Activated naive CD4-positive, alpha-beta T cell treated with anti-CD3 and anti-CD28 coated beads, Interleukin-2, amount 50 U/mL, for 16 hours (primary cell): ENCODE data around the gene MARS1.
A peak's percentile ranks its signal among the peaks of the same experiment; 100 is the strongest.
"Not testable (repeated sequence)": the region's sequence is repeated elsewhere in the genome, so short reads cannot be mapped to it uniquely, and the experiment has no call there.

ENCODE experiments used
- DNase-seq: peaks from one replicate; pipeline ENCODE4 v3.0.0-alpha.2; 2020

MARS1 gene

DNA sequence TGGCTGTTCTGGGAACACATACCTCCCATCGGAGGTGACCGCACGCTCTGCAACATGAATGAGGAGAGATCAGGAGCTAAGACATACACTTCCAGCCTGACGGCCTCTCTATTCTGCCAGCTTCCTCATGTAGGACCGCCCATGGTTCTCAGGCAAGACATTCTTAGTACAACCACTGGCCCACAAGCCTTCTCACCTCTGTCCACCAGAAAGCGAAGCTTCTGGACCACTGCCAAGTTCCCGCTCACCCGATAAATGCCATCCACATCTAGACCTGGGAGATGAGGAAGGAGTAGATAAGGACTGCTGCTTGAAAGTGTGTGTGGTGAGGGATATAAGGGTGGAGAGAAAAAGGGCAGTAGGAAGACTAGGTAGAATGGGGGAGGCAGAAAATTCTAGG lies 13.4 kb upstream of the MARS1 start:
- DNase-seq: no peak

DNA sequence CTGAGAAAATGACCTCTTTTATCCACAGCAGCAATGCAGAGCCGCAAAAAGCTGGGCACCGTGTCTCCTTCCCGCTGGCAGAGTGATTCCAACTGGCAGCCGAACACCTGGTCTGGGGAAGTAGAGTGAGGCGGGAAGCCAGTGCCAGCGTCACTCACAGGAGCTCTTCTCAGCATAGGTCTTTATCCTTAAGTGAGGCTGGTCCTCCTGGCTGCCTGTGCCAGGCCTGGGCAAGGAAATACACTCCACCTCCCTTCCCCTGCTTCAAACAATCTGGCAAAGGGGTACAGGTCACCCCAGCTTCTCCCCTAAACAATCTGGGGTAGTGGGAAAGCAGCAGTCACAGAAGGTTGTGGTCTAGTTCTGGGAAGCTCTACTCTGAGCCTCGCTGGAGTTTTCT lies 13.0 kb upstream of the MARS1 start:
- no peak for DNase-seq

DNA sequence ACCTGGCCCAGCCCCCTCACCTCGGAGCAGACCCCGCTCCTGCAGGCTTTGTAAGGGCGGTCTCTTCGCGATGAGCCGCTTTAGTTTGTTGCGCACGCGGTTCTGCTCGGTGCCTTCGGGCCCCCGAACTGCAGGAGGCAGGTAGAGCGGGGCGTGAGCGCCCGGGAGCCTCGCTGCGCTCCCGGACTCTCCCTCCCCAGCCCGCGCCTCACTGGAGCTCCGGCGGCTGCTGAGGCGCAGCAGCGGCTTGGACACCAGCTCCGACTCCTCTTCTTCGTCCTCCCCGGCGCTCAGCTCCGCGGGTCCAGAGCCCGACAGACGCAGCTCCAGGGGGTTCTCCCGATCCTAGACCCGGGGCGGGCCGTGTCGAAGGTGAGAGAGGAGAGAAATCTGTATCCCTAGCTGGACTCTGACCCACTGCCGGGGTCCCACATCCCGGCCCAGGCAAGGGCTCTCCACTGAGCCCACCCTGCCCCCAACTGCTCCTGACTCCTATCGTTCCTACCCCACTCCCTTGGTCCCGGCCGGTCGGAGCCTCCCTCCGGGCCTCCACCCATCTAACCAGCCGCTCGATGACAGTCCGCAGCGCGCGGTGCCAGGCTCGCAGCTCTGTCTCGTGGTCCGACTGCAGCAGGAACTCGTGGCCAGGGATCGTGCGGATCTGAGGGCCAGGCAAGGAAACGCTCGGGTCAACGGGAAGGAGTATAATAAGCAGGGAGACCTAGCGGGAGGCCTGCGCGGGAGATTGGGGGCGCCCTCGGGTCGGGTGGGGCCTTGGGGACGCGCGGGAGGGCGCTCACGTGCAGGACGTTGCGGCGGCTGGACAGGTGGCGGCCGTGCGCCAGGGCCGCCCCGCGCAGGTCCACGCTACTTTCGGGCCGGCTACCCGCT lies 12.4 kb upstream of the MARS1 start:
- DNase-seq: no peak

DNA sequence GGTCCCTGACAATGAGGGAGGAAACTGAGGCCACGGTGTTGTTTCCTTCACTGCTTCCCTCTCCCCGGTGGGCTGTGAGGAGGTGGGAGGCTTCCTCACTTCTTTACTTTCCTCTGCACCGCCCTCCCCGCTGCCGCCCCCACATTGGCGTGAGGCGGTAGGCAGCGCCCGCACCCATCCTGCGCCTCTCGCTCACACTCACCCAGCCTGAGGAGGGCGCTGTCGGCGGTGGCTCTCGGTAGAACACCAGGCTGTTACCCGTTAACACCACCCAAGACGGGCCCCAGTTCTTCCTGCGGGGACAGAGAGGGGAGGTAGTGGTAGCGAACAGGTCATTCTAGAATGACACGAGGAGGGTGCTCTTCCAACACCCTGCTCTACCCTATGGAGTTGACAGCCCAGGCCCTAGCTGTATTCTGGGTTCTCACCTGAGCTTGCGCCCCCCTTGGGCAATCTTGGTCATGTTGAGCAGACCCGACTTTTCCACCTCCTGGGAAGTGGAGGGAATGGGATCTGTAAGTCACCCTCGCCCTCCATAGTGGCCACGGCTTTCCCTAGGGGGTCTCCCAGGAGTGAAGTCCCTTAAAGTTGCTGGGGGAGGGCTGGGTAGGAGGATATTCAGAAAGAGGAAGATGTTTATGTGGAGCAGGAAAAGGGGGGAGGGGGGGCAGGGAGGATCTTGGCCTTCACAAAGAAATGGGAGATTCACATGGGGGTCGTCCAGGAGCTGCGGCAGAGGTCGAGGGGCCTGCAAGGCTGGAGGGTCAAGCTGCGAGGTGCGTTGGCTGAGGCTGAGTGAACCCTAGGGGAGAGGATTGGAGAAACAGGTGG lies 11.5 kb upstream of the MARS1 start:
- DNase-seq: peak; percentile 82

DNA sequence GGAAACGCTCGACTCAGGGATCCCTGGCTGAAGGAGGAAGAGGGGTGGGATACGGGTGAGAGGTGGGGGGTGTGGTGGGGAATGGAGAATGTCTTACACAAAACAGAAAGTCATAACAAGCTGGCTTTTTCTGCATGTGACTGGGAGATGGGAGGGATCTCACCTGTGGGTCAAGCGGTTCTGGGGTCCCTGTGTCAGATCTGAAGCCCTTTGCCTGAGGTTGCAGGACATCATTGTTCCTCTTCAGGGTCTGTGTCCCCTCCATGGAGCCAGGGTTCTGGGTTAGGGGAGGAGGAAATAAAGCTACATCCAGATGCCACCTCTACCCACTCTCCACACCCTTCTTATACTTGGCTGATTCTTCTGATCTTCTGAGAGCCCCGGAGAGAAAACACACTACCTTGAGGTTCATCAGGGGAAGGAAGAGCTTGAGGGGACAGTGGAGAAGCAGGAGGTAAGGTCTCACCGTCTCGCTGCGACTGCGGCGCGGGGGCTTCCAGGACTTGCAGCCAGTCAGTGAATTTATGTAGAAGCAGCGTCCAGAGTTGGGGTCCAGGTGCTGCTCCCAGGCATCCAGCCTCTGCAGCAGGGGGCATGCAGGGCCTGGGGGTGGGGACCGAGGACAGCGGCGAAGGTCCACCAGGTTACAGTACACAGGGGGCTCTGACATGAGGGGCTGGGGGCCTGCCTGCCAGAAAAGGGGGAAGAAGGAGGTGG lies 10.7 kb upstream of the MARS1 start:
- DNase-seq: no peak

DNA sequence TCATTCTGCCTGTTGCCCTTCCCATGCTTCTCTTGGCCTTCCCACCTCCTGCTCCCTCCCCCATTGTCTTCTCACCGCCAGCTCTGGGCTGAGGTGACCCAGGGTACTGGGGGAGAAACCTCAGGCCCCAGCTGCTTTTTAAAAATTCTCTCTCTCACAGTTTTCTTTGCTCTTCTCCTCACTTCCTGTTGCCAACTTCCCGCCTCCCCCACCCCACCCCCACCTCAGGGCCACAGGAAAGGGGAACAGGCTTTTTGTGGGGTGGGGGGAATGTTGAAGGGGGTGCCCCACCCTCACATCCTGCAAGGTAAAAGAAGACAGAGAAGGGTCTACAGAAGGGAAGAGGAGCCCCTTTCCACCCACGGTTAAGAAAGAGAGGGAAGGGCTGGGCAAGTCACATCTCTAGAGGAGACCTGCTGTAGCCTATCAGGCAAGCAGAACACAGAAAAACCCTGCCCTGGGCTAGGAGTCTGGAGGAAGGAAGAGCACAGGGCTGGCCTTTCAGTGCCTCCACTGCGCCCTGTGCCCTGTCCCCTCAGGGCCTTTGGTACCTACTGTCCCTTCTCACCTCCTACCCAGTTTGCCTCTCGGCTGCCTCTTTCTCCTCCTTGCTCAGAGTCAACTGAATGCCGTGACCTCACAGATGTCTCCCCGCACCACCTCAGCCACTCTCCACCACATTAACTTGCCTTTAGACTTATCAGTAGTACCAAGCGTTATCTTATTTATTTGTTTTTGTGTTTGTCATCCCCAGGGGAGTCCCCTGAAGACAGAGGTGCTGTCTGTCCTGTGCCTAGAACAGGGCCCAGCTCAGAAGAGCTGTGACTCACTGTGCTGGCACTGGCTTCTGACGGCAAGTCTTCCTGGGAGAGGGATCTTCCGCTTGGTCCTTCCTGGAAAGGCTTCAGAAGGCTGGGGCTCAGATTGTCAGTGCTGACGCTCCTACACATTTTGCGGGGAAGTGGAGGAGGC lies 9.9 kb upstream of the MARS1 start:
- DNase-seq: peak; percentile 34

DNA sequence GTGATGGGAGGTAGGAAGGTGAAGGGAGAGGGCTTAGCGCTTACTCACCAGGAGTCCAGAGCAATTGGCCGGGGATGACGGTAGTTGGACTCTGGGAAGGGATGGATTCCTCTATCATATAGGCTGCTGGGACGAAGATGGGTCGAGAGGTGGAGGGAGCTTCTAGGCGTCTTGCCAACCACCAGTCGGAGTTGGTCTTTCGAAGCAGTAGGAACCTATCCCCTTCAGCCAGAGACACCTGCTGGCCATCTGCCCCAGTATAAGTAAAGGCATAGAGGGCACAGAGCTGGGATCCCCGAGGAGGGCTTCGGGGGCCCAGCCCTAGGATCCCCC lies 8.9 kb upstream of the MARS1 start:
- DNase-seq: no peak

DNA sequence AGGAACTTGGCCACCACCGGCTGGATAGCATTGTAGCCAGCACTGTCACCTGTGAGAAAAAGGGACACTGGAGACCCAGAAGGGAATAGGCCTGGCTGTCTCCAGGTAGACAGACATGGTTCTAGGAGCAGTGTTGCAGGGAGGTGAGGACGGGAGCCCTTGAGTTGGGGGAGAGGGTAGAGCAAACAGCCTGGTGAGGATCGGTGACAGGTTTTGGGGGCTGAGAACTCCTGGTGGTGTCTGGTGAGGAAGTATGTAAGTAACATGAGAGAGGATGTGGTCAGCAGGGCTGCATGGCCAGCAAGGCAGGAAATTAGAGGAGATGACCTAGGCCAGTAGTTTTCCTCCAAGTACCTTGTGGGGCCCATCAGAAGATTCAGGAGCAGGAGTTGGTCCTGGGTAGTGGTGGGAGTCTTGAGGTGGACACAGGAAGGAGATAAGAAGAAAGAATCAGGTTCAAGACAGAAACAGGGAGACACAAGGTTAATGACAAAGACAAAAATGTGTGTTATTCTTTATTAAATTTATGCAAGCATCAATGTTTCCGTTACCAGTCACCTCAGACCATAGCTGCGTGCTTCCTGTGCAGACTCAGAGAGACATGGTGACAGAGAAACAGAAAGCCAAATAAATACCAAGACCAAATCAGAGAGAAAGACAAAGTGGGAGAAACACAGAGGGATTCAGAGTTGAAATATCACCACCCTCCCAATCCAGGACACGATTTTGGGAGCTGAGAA lies 8.3 kb upstream of the MARS1 start, which contains the start of gene ARHGAP9:
ARHGAP9 (minus strand) TSS at position 491 of the 740 bp plus-strand sequence; CDS start at position 31, 460 bp downstream.
- peak; percentile 54 for DNase-seq

DNA sequence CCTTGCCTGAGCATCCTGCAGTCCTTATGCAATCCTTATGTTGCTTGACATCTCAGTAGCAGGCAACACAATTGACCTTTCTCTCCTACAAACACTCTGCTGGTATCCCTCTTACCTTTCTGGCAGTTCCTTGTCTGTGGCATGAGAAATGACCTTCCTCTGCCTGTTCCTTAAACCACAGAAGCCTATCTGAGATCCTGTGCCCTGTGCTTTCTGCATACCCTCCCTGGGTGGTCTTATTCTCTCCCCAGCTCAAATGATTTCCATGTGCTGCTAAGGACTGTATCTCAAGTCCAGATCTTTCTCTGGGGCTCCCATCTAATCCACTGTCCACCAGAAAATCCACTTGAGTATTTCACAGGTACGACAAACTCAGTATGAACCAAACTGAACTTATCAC lies 6.2 kb upstream of the MARS1 start:
- DNase-seq: no peak

DNA sequence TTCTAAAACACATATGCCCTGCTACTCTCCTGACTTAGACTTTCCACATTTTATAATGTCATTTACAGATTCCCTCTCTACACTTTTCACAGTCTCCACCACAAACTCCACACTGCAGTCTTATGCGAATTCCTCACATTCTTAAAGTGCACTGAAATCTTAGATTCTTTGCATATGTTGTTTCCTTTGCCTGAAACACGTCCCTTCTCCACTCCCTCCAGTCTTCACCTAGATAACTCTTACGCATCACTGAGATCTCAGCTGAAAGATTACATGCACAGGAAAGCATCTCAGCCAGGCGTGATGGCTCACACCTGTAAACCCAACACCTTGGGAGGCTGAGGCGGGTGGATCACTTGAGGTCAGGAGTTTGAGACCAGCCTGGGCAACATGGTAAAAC lies 4.4 kb upstream of the MARS1 start:
- no peak for DNase-seq

DNA sequence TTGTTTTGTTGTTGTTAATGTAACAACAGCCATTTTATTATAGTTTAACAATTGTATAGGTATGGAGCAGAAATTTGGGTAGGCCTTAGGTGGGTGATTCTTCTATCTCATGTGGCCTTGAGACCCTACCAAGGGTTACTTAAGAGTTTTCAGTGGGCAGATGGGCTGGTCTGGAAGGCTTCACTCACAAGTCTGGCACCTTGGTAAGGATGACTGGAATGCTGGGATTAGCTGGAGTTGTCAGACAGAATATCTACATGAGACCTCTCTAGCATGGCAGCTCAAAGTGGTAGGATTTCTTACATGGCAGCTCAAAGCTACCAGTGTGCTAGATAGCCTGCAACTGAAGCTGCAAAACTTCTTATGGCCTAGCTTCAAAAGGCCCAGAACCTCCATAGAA lies 2.2 kb upstream of the MARS1 start:
- no peak for DNase-seq

DNA sequence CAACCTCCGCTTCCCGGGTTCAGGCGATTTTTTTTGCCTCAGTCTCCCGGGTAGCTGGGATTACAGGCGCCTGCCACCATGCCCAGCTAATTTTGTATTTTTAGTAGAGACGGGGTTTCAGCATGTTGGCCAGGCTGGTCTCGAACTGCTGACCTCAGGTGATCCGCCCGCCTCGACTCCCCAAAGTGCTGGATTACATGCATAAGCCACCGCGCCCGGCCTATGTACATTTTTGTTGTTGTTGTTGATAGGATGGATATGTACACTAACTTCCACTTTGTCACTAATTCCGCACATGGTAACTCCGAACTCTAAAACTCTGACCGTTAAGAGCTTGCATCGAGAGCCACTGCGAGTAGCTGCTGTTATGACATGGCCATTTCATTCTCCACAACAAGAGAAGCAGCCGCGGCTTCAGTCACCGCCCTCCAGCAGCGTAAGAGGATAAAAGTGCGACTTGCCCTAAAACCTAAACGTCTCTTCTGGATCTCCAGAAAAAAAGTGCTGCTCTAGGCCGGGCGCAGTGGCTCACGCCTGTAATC lies 742 bp upstream of the MARS1 start:
- no peak for DNase-seq

DNA sequence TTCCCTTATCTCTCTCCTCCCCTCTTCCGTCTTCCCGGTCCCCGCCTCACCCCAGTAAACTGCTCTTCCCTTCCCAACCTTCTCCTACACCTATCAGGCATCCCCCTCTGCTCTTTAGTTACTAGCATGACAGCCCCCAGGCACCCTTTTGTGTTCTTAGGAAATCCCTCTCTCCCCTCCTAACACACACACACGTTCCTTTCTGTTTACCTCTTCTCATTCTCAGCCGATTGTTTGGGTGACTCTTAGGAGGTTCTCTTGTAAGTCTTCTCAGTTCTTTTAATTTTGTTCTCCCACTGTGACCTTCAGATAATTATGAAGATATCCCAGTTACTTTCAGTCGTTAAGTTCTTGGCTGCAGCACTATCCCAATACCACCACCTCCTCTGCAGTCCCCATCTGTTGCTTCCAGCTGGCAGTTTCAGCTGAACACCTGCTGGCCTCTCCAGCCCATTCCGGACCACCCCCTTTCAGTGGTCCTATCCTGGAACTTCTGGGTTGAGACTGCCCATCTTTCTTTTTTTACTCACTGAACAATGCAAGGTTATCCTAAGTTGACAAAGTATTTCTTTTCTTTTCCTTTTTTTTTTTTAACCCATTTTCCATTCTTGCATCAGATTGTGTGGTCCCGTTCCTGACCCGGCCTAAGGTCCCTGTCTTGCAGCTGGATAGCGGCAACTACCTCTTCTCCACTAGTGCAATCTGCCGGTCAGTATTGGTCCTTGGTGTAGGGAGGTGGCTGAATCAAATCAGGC lies 711 bp downstream of the MARS1 start:
- no peak for DNase-seq

DNA sequence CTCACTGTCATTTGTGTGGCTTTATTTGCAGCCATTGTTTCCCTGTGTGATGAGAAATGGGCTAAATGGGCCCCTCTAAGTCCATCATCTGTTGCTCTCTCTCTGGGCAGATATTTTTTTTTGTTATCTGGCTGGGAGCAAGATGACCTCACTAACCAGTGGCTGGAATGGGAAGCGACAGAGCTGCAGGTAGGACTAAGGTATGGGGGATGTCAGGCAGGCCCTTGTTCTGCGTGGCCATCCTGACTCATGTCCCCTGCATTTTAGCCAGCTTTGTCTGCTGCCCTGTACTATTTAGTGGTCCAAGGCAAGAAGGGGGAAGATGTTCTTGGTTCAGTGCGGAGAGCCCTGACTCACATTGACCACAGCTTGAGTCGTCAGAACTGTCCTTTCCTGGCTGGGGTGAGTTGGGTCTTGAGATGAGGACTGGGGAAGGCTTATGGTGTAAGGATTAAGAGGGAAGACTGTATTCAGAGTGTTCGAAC lies 1.3 kb downstream of the MARS1 start:
- DNase-seq: no peak

DNA sequence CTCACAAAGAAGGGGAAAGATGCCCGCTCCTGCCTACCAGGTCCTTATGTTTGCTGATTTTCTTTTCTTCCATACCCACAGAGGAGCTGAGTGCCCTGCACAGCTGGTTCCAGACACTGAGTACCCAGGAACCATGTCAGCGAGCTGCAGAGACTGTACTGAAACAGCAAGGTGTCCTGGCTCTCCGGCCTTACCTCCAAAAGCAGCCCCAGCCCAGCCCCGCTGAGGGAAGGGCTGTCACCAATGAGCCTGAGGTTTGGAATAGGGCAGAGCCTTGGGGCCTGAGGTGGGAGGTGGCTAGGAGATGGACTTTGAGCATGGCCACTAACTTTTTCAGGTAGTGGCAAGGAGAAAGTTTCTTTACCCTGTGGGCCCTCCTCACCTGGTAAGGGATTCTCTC lies 2.3 kb downstream of the MARS1 start:
- no peak for DNase-seq

DNA sequence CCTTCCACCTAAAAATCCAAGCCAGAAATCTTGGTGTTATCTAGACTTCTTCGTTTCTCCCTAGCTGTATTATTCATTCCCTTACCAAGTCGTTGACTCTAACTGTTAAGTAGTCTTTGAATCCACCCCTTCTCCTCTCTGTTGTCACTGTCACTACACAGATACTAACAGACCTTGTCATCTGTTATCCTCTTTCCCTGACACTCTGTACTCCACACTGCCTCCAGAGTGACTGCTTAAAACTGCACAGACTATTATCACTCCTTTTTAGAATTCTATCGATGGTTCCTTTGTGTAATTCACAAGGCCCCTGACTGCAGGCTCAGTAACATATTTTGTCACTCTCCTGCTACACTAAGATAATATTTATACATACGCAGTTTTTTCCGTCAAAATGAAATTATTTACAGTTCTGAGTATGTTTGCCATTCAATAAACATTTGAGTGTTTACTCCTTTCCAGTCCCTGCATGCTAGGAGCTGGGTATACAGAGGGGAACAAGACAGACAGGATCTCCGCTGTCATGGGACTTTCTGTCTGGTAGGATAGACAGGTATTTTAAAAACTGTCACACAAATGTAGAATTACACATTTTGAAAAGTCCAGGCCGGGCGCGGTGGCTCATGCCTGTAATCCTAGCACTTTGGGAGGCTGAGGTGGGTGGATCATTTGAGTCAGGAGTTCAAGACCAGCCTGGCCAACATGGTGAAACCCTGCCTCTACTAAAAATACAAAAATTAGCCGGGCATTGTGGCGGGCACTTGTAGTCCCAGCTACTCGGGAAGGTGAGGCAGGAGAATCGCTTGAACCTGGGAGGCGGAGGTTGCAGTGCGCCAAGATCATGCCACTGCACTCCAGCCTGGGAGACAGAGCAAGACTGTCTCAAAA lies 3.8 kb downstream of the MARS1 start:
- no peak for DNase-seq

DNA sequence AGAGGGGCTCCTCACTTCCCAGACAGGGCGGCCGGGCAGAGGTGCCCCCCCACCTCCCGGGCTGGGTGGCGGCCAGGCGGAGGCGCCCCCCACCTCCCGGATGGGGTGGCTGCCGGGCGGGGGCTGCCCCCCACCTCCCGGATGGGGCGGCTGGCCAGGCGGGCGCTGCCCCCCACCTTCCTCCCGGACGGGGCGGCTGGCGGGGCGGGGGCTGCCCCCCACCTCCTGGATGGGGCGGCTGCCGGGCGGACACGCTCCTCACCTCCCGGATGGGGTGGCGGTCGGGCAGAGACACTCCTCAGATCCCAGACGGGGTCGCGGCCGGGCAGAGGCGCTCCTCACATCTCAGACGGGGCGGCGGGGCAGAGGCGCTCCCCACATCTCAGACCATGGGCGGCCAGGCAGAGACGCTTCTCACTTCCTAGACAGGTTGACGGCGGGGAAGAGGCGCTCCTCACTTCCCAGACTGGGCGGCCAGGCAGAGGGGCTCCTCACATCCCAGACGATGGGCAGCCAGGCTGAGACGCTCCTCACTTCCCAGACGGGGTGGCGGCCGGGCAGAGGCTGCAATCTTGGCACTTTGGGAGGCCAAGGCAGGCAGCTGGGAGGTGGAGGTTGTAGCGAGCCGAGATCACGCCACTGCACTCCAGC lies 7.3 kb downstream of the MARS1 start:
- DNase-seq: not testable (repeated sequence)

DNA sequence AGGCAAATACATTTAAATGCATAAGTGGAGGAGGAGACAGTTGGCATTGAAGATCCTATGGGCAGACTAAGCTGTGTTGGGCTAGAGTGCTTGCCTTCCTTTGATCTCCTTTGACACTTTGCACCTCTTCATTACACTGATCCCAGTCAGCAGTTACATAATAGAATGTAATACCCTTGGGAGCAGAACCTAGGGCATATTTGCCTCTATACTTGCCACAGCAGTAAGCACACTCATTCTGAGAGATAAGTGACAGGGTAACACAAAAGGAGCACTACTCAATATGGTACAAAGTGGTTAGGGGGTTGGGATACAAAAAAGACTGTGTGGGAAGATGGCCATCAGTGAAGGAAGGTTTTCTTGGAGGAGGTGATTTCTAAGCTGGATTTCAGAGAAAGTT lies 9.0 kb downstream of the MARS1 start:
- DNase-seq: no peak
